Peyer's patch (tissue), 4 donors: Measurements from ENCODE around the gene OR4F17.
"Not testable (repeated sequence)": the region's sequence is repeated elsewhere in the genome, so short reads cannot be mapped to it uniquely, and the experiment has no call there.

Source experiments
- CTCF ChIP-seq, 6 experiments: fragments of 450-650 bp in 4 of 6; fragments of 200-600 bp in 2 of 6; sonication (generic) in 1 of 6; IDR thresholded peaks; one replicate each; pipeline ENCODE4 v1.5.1; 2017 to 2019; ENCODE audit warnings: antibody characterized with exemption in 6 of 6, mild to moderate bottlenecking in 3 of 6, moderate library complexity in 1 of 6
- POLR2A ChIP-seq, 2 donors: fragments of 450-650 bp; IDR thresholded peaks; one replicate each; pipeline ENCODE4 v1.5.1; 2017; ENCODE audit warnings: antibody characterized with exemption in 2 of 2, mild to moderate bottlenecking in 2 of 2, moderate library complexity in 2 of 2

DNA sequence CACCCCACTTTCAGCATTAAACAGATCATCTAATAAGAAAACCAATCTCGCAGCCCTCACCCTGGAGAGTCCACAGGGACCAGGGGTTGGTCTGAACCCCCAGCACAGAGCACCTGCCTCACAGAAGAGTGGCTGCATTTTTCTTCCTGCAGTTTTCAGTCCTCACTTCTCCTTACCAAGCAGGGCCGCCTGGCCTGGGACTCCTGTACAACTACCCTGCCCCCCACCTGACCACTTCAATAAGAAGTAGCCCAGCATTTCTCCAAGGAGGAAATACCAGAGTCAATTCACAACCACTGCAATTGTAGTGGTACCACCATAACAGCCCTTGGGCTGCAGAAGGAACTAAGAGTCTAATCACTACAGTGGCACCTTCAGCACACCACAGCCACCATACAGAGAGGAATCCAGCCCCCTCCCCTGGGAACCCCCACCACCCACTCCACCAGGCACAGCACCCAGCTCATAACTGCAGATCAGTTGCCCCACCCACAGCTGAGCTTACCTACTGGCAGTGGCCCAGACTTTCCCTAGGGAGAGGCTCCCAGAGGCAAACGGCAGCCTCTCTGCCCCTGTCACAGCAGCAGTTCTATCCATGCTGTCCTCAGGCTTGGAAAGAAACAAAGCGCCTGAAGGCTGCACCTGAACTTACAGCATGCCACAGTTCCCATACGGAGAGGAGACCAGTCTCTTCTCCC, 13.7 kb downstream of the OR4F17 start:
- TF ChIP-seq CTCF, POLR2A (IDR thresholded peaks at IDR 0.05): not testable (repeated sequence)
